Stimulated activated CD4-positive, alpha-beta T cell treated with anti-CD3 and anti-CD28 coated beads, TNF-alpha, amount 100 ng/mL, for 48 hours (primary cell): ENCODE measurements around the gene SYK.
A peak's percentile ranks its signal among the peaks of the same experiment; 100 is the strongest.

ENCODE experiments used
- DNase-seq, 3 donors: peaks; one replicate each; pipeline ENCODE4 v3.0.0-alpha.2; 2020; ENCODE audit warnings: low read depth in 3 of 3

SYK gene

DNA sequence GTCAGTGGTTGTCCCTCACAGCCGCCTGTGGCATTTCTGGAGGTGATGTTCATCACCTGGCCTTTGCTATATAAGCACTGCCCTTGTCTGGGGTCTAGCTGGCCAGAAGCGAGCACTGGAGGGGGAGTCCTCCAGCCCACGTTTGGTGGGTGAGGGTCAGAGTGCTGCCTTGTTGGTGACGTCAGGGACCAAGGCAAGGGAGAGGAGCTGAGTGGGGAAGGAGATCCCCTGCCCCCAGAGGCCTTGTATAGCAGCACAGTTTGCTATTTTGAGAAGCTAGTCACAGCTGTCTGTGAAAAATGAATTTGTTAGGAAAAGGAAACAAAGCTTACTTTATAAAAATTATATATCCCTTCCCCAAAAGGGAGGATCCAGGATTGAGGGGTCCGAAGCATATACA is 49.8 kb downstream of the SYK start:
- no peak for DNase-seq

DNA sequence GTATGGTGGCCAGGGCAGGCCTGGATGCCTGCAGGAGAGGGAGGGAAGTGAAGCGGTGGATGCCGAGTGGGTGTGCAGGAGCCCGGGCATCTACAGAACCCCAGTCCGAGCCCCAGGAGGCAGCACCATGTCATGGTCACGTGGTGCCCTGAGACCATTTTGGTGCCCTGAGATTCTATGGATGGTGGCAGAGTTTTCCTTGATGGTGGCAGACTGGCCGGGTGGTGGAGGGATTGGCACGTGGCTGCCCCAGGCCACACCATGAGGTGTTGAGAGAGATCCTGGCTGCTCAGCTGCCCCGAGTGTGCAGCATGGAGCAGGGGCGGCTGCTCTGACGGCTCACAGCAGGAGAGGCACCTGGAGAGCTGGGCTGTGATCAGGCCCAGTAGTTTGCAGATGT is 52.3 kb downstream of the SYK start:
- DNase-seq = no peak

DNA sequence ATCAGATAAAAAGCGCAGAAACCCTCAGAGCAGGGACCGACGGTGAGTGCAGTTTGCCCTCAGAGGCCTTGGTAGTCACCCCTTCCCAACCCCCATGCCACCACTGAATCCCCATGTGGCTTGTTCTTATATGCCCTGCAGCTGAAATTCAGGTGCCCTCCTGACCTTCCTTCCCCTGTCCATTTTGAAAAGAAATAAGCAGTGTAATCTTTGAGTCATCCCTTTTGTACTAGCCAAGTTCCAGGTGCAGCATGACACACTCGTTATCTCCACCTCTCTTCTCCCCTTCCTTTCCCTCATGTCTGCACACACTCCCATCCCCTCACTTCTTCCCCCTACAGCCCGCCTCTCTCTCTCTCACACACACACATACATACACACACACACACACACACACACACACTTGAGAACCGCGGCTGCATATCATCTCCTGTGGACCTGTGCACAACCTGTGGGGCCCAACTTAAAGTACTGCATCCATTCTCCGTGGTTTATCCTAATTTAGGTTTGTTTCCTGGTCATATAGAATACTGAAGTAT is 53.1 kb downstream of the SYK start:
- DNase-seq = no peak

DNA sequence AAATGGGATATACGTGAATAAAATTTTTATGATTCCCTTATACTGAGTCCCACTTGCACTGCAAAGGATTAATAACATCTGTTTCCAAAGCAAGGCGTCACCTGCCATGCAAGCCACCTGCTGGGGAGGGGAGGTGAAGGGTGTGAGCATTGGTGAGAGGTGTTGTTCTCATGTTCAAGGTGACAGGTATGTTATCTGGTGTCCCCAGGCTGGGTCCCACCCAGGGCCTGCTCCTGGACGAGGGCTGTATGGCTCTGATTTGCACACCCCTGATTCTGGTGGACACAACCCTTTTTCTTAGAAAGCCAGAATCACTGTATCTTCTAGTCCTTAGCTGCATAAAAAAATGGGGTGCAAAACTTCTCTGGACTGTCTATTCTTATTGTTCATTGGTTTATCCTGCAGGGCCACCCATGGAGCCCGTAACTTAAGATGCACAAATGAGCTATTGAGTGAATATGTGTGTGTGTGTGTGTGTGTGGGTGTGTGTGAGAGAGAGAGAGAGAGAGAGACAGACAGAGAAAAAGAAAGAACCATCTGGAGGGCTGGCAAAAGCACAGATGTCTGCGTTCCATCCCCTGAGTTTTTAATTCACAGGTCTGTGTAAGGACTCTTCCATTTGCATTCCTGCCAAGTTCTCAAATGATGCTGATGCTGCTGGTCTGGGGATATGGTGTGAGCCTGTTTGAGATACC is 53.7 kb downstream of the SYK start:
- no peak for DNase-seq

DNA sequence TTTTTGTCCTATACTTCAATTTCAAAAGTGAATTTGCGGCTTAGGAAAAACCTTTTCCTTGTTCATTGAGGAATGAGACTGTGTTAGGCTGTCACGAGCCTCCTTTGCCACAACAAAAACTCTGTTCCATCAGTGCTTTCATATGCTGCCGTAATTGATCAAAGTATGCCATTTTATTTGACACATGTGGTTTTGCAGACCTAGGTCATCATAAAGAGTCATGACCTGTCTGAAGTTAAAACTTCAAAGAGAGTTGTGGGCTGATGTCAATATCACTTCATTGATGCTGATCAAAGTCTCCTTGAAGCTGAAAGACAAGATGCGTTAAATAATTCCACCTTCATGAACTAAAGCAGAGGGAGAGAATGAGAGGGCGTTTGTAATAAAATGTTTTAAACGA is 55.5 kb downstream of the SYK start:
- DNase-seq = no peak

DNA sequence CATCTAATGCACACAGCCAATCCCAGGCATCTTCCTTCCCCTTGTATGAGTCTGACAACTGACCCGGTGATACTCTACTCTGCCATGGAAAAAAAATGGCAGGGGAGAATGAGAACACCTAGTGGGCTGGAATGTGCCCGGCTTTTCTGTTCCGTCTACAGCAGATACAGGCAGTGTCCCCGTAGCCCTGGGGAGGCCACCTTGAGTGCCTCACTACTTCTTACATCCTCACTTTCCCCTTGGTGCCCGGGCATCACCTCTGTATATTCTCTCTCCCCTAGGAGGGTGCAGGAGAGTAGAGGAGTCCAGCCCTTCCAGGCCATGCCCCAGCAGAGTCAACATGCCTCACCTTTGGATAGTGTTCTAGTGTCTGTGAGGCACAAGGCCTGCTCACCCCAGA is 56.2 kb downstream of the SYK start:
- DNase-seq = no peak

DNA sequence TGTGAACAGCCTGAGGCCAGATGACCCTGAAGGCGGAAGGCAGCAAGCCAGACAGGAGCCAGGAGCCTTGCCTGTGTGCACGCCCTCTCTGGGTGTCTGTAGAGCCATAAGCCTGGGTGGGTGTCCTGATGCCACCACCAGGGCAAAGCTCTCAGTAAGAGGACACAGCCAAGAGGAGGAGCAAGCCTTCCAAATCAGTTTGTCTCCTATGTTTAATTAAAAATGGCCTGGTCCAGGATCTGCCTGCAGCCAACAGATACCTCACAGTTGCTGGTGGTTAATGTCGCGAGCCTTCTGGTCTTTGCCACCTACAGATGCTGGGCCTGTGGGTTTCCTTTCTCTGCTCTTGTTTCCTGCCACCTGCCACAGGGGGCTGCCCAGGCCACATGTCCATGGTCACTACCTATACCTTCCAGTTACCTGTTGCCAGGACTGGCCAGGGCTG is 56.9 kb downstream of the SYK start:
- DNase-seq = no peak

DNA sequence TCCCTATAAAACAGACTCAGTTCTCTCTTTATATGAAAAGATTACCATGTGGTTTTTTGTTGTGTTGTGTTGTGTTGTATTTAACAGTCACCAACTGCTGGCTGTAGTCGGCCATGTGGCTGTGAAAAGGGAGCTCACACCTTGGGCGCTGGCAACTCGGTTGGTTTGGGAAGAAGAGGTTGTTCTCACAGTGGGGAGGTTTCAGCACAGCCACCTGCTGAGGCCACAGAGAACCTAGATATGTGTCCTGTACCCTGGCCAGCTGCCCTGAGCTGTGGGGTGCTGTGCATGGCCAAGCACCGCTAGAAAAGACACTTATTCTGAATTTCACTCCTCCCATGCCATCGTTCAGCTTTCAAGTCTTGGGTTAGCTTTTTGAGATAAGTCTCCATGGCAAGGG is 58.8 kb downstream of the SYK start:
- no peak for DNase-seq

DNA sequence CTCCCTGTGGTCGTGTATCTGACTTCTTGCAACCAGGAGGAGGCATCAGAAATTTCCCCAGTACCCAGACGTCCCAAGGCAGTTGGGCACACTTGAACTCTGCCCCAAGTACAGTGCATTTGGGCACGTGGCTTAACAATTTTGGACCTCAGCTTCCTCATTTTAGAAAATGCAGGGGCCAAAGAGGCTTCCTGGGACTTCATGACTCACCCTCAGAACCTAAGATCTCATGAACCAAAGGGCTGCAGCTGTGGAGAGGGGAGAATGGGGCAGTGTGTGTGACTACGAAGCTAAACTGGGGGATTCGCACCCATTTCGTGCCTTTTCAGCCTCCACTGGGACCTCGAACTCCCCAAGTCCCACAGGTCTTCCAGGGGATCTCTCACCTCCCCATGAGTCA is 59.2 kb downstream of the SYK start:
- DNase-seq = no peak

DNA sequence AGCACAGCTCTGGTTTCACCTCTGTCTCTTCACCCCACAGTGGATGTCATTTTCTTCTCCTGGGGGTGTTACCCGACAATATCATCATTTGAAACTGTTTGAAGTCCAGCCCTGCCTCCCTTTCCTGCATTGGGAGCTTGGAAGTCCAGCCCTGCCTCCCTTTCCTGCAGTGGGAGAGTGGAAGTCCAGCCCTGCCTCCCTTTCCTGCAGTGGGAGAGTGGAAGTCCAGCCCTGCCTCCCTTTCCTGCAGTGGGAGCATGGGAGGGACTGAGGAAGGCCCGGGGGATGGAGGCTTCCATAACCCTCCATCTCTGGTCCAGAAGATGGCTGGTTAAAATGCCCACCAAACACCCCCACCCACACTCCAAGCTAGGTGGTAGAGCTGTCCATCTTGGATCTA is 59.8 kb downstream of the SYK start:
- DNase-seq = no peak

DNA sequence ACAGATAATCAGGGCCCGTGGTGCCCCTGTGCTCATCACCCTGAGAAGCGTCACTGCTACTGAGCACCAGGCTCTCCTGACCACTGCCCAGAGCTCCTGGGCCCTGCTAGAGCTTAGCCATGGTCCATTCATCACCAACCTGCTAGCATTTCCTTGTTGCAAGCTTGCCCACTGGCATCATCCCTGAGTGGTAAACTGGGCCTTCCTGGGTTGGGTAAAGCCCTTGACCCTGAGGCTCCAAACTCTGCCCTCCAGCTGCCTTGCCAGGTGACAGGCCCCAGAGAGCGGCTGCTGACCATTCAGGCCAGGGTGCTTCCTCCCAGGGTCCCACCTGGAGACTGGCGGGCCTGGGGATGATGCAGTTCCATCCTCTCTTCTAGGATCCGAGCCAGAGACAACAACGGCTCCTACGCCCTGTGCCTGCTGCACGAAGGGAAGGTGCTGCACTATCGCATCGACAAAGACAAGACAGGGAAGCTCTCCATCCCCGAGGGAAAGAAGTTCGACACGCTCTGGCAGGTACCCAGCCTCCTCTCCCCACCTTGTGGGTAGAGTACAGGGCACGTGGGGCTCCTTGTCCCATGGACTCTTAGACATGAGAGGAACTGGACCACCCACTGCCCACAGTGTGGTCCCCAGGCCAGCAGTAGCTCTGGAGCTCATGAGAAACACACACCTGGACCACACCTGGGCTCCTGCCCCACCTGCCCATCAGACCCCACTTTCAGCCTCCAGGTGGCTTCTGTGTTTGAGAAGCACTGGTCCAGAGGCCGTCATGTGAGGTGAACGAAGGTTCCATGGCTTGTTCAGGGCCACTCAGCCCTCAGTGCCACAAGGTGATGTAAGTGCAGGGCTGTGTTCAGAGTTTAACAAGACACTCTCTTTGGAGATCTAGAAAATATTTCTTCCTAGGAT is 60.5 kb downstream of the SYK start:
- DNase-seq = no peak

DNA sequence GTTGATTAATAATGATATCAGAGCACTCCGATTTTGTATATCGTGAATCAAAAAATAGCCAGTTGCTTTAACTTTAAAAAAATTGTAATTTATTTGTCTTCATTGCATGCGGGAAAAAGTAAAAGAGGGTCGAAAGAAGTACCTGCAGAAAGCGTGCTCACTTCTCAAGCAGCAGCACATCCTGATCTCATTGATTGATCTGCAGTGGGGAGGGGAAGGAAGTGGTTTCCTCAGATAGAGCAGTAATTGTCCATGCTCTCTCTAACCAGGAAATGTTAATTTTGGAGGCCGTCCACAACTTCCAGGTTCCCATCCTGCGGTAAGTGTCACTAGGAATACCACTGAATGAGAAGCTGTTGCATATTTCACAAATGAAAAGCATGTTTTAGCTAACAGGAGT is 63.2 kb downstream of the SYK start:
- no peak for DNase-seq

DNA sequence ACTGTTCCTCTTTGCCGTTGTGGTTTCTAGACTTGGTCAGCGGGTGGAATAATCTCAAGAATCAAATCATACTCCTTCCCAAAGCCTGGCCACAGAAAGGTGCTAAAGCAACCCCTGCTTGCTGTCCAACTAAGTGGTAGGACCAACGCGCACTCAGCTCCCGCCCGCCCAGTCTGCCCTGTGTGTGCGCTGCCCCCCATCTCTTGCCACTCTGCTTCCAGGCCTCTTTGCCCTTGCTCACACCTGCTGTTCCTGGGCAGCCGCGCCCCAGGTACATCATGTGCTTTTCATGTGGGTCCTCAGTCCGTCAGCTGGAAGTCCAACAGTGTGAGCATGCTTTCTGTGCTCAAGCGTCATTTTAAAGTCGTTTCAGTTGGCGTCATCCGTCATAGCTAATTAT is 65.5 kb downstream of the SYK start:
- no peak for DNase-seq

DNA sequence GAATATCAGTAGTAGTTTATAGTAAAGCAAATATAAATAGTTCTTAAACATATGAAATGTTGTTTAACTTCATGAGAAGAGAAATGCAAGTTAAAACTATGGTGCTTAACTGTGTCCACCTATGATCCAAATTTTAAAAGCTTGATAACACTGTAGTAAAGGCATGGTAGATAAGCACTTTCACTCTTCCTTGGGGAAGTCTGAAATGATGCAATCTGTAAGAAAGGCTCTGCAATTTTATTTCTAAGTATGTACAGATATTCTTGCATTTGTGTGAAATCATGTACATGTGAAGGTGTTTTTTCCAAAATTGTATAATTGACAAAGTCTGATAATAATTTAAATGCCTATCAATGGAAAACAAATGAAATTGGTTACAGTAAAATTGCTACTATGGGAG is 66.9 kb downstream of the SYK start:
- no peak for DNase-seq

DNA sequence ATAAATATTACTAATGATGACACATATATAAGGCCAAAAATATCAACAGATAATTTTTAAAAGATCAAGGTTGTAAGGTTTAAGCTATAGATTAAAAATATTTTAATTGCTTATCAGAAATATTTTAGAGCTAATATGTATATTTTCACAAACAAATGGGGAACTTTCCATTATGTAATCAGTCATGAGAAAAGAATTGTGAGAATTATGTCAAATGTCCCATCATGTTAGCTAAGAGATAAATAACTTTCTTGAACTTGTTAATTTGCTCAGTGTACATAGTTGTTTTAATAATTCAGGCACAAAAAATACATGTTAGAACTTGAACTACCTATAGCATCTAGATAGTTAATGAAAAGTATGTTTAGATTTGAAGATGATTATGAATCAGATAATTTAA is 67.7 kb downstream of the SYK start:
- no peak for DNase-seq

DNA sequence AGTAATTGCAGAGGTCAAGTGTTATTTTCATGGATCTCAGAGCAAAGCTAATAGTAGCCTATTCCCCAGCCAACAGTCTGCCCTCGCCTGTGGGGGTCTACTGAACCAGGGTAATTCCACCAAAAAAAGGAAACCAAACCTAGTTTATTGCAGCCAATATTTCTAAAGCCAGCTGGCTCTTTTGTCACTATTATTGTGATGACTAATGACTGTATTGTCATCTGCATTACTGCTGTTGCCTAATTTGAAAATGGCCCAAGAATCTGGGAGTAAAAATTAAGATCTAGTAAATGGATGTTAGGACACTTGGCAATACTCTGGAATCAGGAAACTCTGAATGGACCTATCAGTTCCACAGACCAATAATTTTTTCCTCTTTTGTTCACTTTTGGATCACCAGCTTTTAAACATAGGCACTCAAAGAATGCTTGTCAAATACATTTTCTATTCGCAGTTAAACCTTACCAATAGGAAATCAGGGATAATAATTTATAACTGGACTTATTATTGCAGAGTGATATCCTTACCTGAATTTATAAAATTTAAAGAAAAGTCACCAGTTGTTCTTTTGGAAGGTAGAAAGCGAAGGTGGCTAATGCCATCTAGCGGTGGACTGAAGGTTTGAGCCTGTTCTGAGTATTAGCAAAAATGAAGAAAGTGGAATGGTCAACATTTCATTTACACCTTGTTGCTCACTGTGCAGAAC is 69.2 kb downstream of the SYK start:
- peak in 1 of 3 donors; percentile 36 for DNase-seq

DNA sequence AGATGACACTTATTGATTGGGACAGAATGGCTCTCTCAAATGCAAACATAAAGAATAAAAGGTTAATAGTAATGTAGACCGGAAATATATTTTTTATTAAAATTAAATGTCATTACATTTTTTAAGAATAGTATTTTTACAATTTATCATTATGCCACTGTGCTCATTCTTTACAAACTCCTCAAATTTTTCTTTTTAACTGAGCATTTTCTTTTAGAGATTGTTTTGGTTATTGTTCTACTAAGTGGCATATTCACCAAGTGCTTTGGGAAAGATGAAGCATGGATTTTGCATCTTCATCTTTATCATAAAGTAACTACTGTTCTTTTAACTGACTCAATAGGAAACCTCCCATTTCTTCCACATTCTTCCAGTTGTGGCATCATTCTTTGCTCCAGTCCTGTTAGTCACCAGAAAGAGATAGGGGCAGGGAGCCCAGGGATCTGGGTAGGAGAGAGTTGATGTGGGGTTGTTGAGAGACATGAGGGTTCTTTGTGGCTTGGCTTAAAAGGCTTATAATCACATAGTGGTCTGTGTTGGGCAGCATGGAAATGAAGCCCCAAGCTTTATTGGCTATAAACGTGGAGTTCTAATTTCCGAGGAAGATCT is 69.8 kb downstream of the SYK start:
- DNase-seq = no peak

DNA sequence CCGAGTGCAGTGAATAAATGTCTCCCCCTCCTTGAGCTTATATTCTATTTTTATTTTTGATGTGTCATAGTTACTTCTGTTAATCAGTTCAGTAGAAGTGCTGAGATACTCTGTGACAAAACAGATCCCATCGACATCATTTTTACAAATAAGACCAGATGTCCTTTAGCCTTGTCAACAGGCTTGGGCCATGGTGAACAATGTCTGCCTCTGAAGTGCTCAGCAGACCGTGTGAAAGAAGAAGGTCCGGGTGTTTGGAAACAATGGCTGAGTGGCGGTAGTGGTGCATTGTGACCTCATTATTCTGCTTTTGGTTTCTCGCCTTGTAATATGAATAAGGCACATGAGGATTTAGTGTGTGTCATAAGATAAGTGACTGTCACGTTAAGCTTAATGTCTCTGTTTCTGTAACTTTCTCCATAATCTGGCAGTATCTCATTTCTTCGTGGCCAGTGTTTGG is 71.2 kb downstream of the SYK start:
- DNase-seq = no peak

DNA sequence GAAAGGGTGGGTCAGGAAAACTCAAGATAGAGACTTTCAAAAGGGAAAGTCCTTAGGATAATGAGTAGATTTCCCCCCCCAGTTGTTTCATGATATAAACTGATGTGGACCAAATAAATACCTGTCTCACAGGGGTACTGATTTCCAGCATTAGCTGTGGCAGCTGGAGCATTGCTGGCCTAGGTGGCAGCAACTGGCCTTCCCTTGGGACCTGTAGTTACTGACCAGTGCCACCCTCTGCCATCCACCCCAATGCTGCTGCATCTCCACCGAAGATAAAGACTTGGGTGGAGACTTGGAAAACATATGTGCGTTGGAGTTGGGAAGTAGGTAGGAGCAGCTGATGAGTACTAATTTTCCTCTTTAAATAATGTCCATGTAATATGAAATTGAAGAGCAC is 71.8 kb downstream of the SYK start:
- no peak for DNase-seq

DNA sequence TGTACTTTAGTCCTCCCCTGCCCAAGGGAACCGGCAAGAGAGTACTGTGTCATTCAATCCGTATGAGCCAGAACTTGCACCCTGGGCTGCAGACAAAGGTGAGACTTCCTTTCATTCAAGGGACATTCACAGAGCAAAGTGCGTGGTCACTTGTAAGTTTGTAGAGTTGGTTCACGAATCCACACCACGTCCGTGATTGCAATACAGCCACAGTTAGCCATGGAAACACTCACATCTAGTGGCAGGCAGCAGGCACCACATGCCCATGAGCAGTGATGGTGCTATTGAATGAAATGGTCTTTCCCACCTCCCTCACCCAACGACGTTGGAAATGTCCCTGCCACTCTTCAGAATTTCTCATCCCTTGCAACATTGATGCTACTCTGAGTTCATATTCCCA is 72.6 kb downstream of the SYK start:
- DNase-seq = no peak

DNA sequence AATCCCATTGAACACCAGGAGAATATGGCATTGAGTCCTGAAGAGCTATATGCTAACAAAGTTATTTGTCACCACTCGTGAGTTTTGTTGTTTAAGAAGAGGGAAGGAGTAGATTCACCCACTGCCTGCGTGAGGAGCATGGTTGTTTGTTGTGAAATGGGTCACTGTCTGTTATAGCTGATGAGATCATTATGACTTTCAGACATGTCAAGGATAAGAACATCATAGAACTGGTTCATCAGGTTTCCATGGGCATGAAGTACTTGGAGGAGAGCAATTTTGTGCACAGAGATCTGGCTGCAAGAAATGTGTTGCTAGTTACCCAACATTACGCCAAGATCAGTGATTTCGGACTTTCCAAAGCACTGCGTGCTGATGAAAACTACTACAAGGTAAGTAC is 76.9 kb downstream of the SYK start:
- no peak for DNase-seq

DNA sequence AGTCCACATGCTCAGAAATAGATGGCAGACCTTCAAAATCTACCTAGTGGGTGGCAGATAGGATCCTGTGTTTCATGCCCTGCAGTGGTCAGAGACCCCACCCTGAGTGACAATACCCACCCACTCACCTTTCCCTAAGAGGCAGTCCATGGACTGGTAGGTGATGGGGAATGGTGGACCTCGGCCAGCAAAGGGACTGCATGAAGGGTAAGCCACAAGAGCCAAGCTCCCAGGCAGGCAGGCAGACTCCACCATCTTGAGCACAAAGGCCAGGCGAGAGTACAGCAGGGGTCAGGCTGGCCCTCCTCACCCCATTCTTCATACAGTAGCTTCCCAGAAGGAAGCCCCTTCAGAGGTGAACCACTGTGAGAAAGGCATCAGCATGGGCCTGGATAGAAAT is 78.4 kb downstream of the SYK start:
- no peak for DNase-seq
